Fibroblast of skin of scalp (primary cell): ENCODE measurements around the gene WSCD2.

ENCODE experiments used
- DNase-seq: peaks from one replicate; pipeline ENCODE4 v3.0.0-alpha.2; 2013

The WSCD2 gene

DNA sequence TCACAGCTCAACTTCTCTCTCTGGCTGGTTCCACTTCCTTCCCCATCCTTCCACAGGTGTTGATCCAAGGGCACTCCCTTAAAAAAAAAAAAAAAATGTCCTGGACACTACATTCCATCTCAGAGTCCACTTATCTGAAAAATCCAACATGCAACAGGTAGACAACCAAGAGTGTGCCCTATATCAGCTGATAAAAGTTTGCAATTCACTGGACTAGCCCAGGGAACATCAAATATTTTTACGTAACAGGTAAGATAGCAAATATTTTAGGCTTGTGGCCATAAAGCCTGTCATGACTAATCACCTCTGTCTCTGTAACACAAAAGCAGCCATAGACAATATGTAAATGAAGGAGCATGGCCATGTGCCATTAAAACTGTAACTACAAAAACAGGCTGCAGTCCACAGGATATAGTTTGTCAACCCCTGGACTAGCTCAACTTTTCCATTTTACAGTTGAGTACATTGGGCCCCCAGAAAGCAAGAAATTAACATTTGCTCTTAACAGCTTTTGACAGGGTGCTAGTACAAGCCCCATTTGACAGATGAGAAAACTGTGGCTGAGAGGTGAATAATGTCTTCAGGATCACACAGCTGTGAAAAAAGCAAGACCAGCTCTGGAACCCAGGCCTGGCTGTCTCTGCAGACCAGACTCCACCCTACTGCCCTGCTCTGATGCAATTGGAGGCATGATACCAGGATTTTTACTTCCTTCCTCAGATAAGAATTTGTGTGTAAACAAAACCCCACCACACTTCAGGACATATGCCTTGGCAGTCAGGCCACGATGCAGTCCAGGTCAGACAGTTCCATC is 141.2 kb downstream of the WSCD2 start:
- no peak for DNase-seq

GRCh38 chr12:108270849-108271143 is 141.7 kb downstream of the WSCD2 start:
- DNase-seq: no peak

GRCh38 chr12:108271951-108272872 is 143.1 kb downstream of the WSCD2 start:
- DNase-seq: no peak

- DNase-seq: no peak
Observed at GRCh38 chr12:108273217-108273616, 144.1 kb downstream of the WSCD2 start.

DNA sequence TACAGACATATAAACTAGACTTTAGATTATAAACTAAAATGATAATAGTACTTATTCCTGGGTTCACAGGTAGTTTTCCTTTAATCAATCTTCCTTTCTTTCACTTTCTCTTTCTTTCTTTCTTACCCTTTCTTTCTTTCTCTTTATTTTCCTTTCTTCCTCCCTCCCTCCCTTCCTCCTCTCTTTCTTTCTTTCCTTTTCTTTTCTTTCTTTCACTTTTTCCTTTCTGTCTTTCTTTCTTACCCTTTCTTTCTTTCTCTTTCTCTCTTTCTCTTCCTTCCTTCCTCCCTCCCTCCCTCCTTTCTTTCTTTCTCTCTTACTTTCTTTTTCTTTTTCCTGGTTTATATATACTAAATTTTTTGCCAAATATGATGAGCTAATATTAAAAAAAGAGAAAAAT is 148.5 kb downstream of the WSCD2 start:
- no peak for DNase-seq

DNA sequence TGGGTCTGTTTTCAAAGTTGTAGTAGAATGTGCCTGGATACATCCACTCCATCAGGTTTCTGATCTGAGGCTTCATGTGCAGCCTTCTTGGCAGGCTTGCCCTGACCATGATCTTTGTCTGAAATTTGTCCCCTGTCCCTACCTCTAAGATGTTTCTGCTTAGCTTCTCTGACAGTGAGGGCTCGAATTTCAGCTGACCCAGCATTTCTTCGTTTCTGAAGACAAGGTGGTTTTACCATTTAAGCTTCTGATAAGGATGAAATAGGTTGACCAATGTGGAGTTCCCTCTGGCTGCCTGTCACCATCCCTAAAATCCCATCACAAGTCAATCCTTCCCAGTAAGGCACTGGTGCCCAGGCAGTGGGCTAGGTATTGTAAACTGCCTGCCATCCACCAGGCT is 153.1 kb downstream of the WSCD2 start:
- DNase-seq: no peak

GRCh38 chr12:108282676-108283075 is 153.6 kb downstream of the WSCD2 start:
- DNase-seq: no peak

DNA sequence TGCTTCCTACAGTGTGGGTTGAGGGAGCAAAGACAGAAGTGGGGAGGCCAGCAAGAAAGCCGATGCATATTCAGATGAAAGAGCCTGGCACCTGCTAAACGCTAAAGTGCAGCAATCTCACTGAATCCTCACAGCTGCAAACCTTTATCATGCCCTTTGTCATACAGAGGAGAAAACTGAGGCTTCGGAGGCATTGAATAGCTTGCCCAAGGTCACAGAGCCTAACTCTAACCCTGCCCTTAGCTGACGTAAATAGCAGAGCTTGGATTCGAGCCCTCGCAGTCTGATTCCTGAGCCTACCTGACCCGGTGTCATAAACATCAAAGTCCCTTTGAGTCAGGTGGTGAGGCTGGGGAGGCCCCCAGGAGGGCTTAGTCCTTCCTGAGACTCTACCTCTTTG is 155.1 kb downstream of the WSCD2 start:
- no peak for DNase-seq

DNA sequence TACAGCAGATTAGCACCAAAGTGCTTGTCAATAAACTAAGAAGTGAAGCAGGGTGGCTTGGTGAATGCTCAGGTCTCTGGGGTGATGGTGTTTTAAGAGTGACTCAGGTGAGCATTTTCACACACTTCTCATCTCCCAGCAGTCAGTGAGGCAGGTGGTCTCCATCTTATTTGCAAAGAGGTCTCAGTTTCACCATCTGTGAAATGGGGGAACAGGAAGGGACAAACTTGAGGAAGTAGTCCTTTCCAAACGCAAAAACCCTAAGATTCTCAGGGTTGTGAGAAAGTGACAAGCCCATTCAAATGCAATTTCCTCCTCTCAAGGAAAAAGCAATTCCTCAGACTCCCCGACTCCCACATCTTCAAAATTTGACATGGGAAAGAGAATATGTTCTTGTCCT is 155.9 kb downstream of the WSCD2 start:
- DNase-seq: no peak

DNA sequence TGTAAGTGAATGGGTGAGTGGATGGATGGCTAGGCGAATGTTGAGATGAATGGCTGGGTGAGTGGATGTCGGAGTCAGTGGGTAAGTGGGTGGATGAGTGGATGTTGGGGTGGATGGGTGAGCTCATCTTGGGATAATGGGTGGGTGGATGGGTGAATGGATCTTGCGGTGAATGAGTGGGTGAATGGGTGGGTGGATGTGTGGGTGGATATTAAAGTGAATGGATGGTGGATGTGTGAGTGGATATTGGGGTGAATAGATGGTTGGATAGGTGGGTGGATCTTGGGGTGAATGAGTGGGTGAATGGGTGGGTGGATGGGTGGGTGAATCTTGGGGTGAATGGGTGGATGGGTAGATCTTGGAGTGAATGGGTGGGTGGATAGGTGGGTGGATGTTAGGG is 158.1 kb downstream of the WSCD2 start:
- no peak for DNase-seq

- no peak for DNase-seq
Observed at GRCh38 chr12:108289350-108290161, 160.5 kb downstream of the WSCD2 start.

GRCh38 chr12:108295641-108296040 is 166.6 kb downstream of the WSCD2 start:
- DNase-seq: no peak

DNA sequence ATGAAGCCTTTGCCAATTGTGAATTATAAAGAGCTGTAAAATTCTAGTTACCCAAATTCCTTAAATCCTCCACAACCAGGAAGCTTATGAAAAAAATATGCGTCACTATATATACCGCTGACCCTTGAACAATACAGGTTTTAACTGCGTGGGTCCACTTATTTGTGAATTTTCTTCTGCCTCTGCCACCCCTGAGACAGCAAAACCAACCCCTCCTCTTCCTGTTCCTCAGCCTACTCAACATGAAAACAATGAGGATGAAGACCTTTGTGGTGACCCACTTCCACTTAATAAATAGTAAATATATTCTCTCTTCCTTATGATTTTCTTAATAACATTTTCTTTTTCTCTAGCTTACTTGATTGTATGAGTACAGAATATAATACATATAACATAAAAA is 167.9 kb downstream of the WSCD2 start:
- DNase-seq: no peak

DNA sequence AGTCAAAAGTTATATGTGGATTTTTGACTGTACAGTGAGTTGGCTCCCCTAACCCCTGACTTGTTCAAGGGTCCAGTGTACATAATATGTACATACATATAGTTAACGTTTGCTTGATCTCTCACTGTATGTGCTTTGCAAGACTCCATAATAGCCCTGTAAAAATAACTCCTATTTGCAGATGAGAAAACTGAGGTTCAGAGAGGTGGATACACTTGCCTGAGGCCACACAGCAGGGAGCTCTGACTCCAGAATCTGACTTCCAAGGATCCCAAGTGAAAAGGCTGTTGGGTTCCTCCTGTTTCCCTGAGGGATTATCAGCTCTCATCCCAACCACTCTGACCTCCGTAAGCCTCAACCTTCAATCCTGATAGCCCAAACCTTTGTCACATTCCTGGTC is 168.3 kb downstream of the WSCD2 start:
- no peak for DNase-seq

DNA sequence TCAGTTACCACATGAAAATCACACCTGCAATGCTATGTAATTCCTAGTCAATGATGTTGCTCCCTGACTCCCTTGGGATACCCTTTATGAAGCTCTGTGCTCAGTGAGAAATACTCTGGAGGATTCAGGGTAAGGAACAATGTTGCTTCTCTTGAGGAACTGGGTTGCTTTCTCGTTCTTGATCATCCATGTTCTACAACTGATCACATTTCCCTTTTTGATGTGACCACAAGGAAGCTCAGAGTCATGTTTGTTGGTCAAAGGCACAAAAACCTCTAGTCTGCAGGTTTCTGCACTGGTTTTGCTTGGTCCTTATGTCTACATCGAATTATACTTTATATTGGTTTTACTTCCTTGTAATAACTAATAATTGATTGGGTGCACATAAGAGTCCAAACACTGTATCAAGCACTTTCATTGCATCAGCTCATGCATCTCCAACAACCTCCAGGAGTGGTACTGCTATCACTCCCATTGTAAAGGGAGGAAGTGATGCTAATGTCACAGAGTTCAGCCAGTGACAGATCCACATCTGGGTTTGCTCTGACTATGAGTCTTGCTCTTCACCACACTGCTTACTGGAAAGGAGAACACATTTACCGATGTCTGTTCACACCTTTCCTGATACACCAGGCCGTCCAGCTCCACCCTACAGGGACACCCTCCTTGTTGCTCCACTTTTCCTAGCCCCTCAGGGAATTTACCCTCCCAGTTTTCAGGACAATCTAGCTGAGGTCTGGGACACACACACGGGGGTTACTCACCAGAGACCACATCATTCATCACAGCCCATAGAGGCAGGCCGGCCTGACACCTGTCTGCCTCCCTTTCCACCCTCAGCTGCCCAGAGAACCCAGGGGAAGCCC is 169.0 kb downstream of the WSCD2 start:
- no peak for DNase-seq

DNA sequence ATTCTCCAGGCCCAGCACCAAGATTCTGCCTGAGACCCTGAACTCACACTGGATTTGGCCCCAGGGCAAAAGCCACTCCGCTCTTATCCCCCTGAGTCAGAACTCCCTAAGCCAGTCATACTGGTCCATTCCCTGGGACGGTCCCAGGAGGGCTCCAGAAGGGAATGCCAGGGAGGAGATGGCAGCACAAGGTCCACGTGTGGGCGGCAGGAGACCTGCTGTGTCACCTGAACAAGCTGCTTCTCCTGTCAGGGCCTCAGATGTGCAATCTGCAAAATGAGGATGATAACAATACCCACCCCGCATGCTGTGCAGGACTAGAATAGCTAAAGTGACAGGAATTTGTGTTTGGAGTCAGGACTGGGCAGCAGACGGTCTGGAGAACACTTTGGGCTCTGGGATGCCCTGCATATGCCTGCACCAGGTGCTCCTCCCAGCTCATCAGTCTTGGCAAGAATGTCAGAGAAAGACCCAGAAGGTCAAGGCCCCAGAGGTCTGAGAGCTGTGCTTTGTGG is 169.7 kb downstream of the WSCD2 start:
- DNase-seq: no peak

- DNase-seq: no peak
Observed at GRCh38 chr12:108299516-108299915, 170.4 kb downstream of the WSCD2 start.
